HepG2 (cell line): ENCODE data around the gene TGM1. TPM values are rescaled to one million over a fixed set of nuclear protein-coding genes. Genes with fewer than 3 reads are reported as not detected.

Experiments used
- ATF2 ChIP-seq: sonication (generic); formaldehyde crosslinking; IDR thresholded peaks from 2 replicates; pipeline ENCODE4 v1.4.0; 2020; ENCODE audit warnings: missing genetic modification reagents
- CREM ChIP-seq, 2 experiments: sonication (generic) in 1 of 2; formaldehyde crosslinking in 1 of 2; IDR thresholded peaks; 2 replicates each; pipeline versions ENCODE4 v1.4.0 to v1.6.1; 2016 to 2020; ENCODE audit warnings: antibody characterized with exemption in 1 of 2, mild to moderate bottlenecking in 1 of 2, missing genetic modification reagents in 1 of 2
- GPN1 ChIP-seq: sonication (generic); formaldehyde crosslinking; IDR thresholded peaks from 2 replicates; pipeline ENCODE4 v1.5.1; 2020; ENCODE audit warnings: missing genetic modification reagents, borderline replicate concordance
- IRF2 ChIP-seq: IDR thresholded peaks from 2 replicates; pipeline ENCODE4 v1.6.1; 2018; ENCODE audit warnings: missing genetic modification reagents, missing compliant biosample characterization
- KDM5A ChIP-seq: fragments of 200-600 bp; sonication (generic); IDR thresholded peaks from 2 replicates; pipeline ENCODE4 v1.7.0; 2018; ENCODE audit warnings: antibody characterized with exemption, mild to moderate bottlenecking, low read length, borderline replicate concordance
- KDM5B ChIP-seq: sonication (generic); formaldehyde crosslinking; IDR thresholded peaks from 2 replicates; pipeline ENCODE4 v1.4.0; 2020; ENCODE audit warnings: missing genetic modification reagents, mild to moderate bottlenecking, borderline replicate concordance
- KLF16 ChIP-seq, 2 experiments: sonication (generic) in 1 of 2; formaldehyde crosslinking in 1 of 2; IDR thresholded peaks; 2 replicates each; pipeline versions ENCODE4 v1.6.1 to v1.8.0; 2016 to 2023; ENCODE audit warnings: missing genetic modification reagents in 2 of 2, missing compliant biosample characterization in 1 of 2
- NFAT5 ChIP-seq: sonication (generic); formaldehyde crosslinking; IDR thresholded peaks from 2 replicates; pipeline ENCODE4 v1.4.0; 2020; ENCODE audit warnings: missing genetic modification reagents
- PAXIP1 ChIP-seq: sonication (generic); formaldehyde crosslinking; conservative IDR thresholded peaks from 2 replicates; pipeline ENCODE4 v1.4.0; 2020; ENCODE audit warnings: mild to moderate bottlenecking, missing genetic modification reagents, moderate library complexity
- PHB2 ChIP-seq: fragments of 450-650 bp; IDR thresholded peaks from 2 replicates; pipeline ENCODE4 v1.6.1; 2018; ENCODE audit not compliant: partially characterized antibody
- SP4 ChIP-seq: sonication (generic); formaldehyde crosslinking; IDR thresholded peaks from 2 replicates; pipeline ENCODE4 v1.8.1; 2023; ENCODE audit warnings: mild to moderate bottlenecking, missing genetic modification reagents
- TBX3 ChIP-seq: fragments of 450-650 bp; IDR thresholded peaks from 2 replicates; pipeline ENCODE4 v1.6.1; 2017; ENCODE audit warnings: antibody characterized with exemption, mild to moderate bottlenecking, inconsistent platforms, borderline replicate concordance
- ZGPAT ChIP-seq: IDR thresholded peaks from 2 replicates; pipeline ENCODE4 v1.6.1; 2016; ENCODE audit warnings: mild to moderate bottlenecking
- ZNF354B ChIP-seq: sonication (generic); formaldehyde crosslinking; IDR thresholded peaks from 2 replicates; pipeline ENCODE4 v1.8.0; 2022; ENCODE audit warnings: mild to moderate bottlenecking, missing genetic modification reagents
- ZSCAN22 ChIP-seq: sonication (generic); formaldehyde crosslinking; IDR thresholded peaks from 2 replicates; pipeline ENCODE4 v1.4.0; 2020; ENCODE audit warnings: mild to moderate bottlenecking, missing genetic modification reagents
- polyA plus RNA-seq, 8 experiments: library from polyadenylated mRNA; depleted of rRNA in 3 of 8; stranded (reverse) in 7 of 8; unstranded in 1 of 8; fragments of >200 nt; fragmentation: Illumina TruSeq in 4 of 8; extraction: Trizol in 4 of 8; gene quantifications; 2 replicates each; pipeline versions ENCODE4 v1.2.1 to v1.2.3, GENCODE V29; 2011 to 2016; ENCODE audit warnings: low read depth in 4 of 8, missing spikeins in 1 of 8, mixed read lengths in 1 of 8; ENCODE audit not compliant: insufficient read depth in 1 of 8
- total RNA-seq, 5 experiments: library from RNA; depleted of rRNA; stranded (reverse); fragments of >200 nt; fragmentation: Illumina TruSeq; extraction: Trizol; gene quantifications; 2 replicates each; pipeline ENCODE4 v1.2.3, GENCODE V29; 2016; ENCODE audit warnings: low read depth in 1 of 5

TGM1 gene
- total and polyA plus RNA-seq, 2 of the 13 experiments (the other 11 are each of a cell fraction or from before 2014, with no cell fraction given) = 3.2 to 10.6 TPM

- peak; percentile 11 for TF ChIP-seq ATF2 (CRISPR knock-in tag)
- peak; percentile 97 for TF ChIP-seq CREM (IDR thresholded peaks at IDR 0.05)
- 0 out of 2 replicates have a peak, but pooled peaks have one; percentile 11 for TF ChIP-seq CREM (CRISPR knock-in tag; IDR thresholded peaks at IDR 0.05)
- TF ChIP-seq PHB2 = no peak
- peak; percentile 94; the same call in 1 of the 2 replicates for TF ChIP-seq KDM5A
- peak; percentile 92 for TF ChIP-seq ZGPAT (CRISPR knock-in tag)
- TF ChIP-seq KDM5B (CRISPR knock-in tag) = peak; percentile 95
- no peak; the same call in 1 of the 2 replicates for TF ChIP-seq ZSCAN22 (CRISPR knock-in tag)
- peak in 1 of 2 experiments; percentile 80; a peak in 1 of 4 replicates for TF ChIP-seq KLF16 (CRISPR knock-in tag; IDR thresholded peaks at IDR 0.05)
- no peak; the same call in 1 of the 2 replicates for TF ChIP-seq GPN1 (CRISPR knock-in tag)
- TF ChIP-seq ZNF354B (CRISPR knock-in tag) = peak; percentile 89; the same call in 1 of the 2 replicates
- peak; percentile 90 for TF ChIP-seq NFAT5 (CRISPR knock-in tag)
- peak; percentile 42; the same call in 1 of the 2 replicates for TF ChIP-seq SP4 (CRISPR knock-in tag)
- peak; percentile 73 for TF ChIP-seq IRF2 (CRISPR knock-in tag)
- TF ChIP-seq PAXIP1 (CRISPR knock-in tag) = peak; percentile 77
- TF ChIP-seq TBX3 = peak; percentile 43; the same call in 1 of the 2 replicates
These were observed 30.1 kb downstream of the TGM1 start, which contains the start of gene GMPR2 (continued) for GRCh38 chr14:24232645-24233537.
